Smooth muscle cell (in vitro differentiated cells): ENCODE measurements around the gene NRG3. TPM values are rescaled to one million over a fixed set of nuclear protein-coding genes. Genes with fewer than 3 reads are reported as not detected.

Source experiments
- DNase-seq: peaks from one replicate; lab custom pipeline; 2025; ENCODE audit not compliant: unreplicated experiment; lab: John Stamatoyannopoulos, UW
- H2AFZ ChIP-seq: fragments of 200-600 bp; sonication (generic); 2 replicates; pipeline ENCODE4 v1.6.0; 2016; ENCODE audit warnings: antibody characterized with exemption, low read depth, mild to moderate bottlenecking
- H3F3A ChIP-seq: fragments of 200-600 bp; sonication (generic); 2 replicates; pipeline ENCODE4 v1.6.0; 2017; ENCODE audit warnings: antibody characterized with exemption, low read depth
- H3K27ac ChIP-seq: fragments of 200-600 bp; sonication (generic); 2 replicates; pipeline ENCODE4 v1.5.1; 2016; ENCODE audit warnings: low read depth, mild to moderate bottlenecking
- H3K27me3 ChIP-seq: fragments of 200-600 bp; sonication (generic); 2 replicates; pipeline ENCODE4 v1.6.1; 2016; ENCODE audit warnings: low read depth, mild to moderate bottlenecking
- H3K36me3 ChIP-seq: fragments of 200-600 bp; sonication (generic); 2 replicates; pipeline ENCODE4 v1.5.1; 2016; ENCODE audit warnings: low read depth
- H3K4me1 ChIP-seq: fragments of 200-600 bp; sonication (generic); 2 replicates; pipeline ENCODE4 v1.5.1; 2016; ENCODE audit warnings: low read depth
- H3K4me2 ChIP-seq: fragments of 200-600 bp; sonication (generic); 2 replicates; pipeline ENCODE4 v1.6.0; 2016; ENCODE audit warnings: mild to moderate bottlenecking
- H3K4me3 ChIP-seq: fragments of 200-600 bp; sonication (generic); 2 replicates; pipeline ENCODE4 v1.5.1; 2016; ENCODE audit warnings: mild to moderate bottlenecking
- H3K79me2 ChIP-seq: fragments of 200-600 bp; sonication (generic); 2 replicates; pipeline ENCODE4 v1.6.0; 2016; ENCODE audit warnings: low read depth, mild to moderate bottlenecking
- H3K9ac ChIP-seq: fragments of 200-600 bp; sonication (generic); 2 replicates; pipeline ENCODE4 v1.6.0; 2016; ENCODE audit warnings: low read depth
- H3K9me3 ChIP-seq: fragments of 200-600 bp; sonication (generic); replicated peaks from 2 replicates; pipeline ENCODE4 v1.5.1; 2016; ENCODE audit warnings: low read depth
- H4K20me1 ChIP-seq: fragments of 200-600 bp; sonication (generic); 2 replicates; pipeline ENCODE4 v1.6.0; 2016; ENCODE audit warnings: low read depth
- WGBS: methylation state at CpG from one replicate; pipeline ENCODE4 v1.1.7; 2016; ENCODE audit warnings: low lambda C conversion rate; 5-methylcytosine and 5-hydroxymethylcytosine counted together
- polyA plus RNA-seq: library from polyadenylated mRNA; unstranded; fragments of >200 nt; fragmentation: Nextera tagmentation; extraction: Ambion mirVana; gene quantifications from 2 replicates; pipeline ENCODE4 v1.2.1, GENCODE V29; 2016
- total RNA-seq: library from RNA; depleted of rRNA; stranded (reverse); fragments of >200 nt; gene quantifications from 2 replicates; pipeline ENCODE4 v1.2.3, GENCODE V29; 2014
- TF ChIP-seq, protein P1 (sequence below): fragments of 200-600 bp; sonication (generic); IDR thresholded peaks from 2 replicates; pipeline ENCODE4 v1.5.1; 2017; ENCODE audit warnings: borderline replicate concordance, mild to moderate bottlenecking, antibody characterized with exemption; ENCODE audit not compliant: insufficient read depth, poor library complexity, severe bottlenecking

The NRG3 gene
- total and polyA plus RNA-seq, 2 experiments from 2014 or later: 4.0 to 4.8 TPM

- Histone ChIP-seq H3K36me3 (no peaks in the 10 kb centered on the region), H3K27me3 (no peaks in the 10 kb centered on the region), H4K20me1 (no peaks in the 10 kb centered on the region), H2AFZ (no peak overlapping the region), H3K4me1 (peaks cover 8% of the 10 kb centered on the region), H3K4me2 (no peak overlapping the region), H3F3A (no peaks in the 10 kb centered on the region), H3K4me3 (no peak overlapping the region), H3K79me2 (no peaks in the 10 kb centered on the region), H3K27ac (no peak overlapping the region), H3K9ac (no peak overlapping the region), H3K9me3 (no peaks in the 10 kb centered on the region)
- TF ChIP-seq, protein P1, sequence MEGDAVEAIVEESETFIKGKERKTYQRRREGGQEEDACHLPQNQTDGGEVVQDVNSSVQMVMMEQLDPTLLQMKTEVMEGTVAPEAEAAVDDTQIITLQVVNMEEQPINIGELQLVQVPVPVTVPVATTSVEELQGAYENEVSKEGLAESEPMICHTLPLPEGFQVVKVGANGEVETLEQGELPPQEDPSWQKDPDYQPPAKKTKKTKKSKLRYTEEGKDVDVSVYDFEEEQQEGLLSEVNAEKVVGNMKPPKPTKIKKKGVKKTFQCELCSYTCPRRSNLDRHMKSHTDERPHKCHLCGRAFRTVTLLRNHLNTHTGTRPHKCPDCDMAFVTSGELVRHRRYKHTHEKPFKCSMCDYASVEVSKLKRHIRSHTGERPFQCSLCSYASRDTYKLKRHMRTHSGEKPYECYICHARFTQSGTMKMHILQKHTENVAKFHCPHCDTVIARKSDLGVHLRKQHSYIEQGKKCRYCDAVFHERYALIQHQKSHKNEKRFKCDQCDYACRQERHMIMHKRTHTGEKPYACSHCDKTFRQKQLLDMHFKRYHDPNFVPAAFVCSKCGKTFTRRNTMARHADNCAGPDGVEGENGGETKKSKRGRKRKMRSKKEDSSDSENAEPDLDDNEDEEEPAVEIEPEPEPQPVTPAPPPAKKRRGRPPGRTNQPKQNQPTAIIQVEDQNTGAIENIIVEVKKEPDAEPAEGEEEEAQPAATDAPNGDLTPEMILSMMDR: no peak
- 75% methylated on average over 2 of the region's 2 CpGs for WGBS
- DNase-seq: no peak
Observed at GRCh38 chr10:81843042-81843441, 32.0 kb upstream of the NRG3 start.

DNA sequence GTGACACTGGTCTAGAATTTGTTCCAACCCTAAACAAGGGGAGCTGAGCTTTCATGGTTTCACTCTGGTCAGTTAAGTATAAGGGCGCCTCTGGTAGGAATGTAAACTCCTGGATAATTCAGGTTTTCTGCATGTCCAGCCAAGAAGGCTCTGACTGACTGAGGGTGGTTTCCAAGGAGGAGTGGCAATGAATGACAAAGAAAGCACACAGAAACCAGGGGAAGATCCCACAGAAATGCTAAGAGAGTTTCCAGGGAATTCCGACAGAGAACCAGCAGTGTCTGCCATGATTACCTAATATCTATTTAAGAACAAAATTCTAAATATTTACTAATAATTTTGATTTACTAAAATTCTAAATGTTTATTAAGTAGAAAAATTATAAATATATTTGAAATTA, 27.3 kb upstream of the NRG3 start:
- H3K4me1 ChIP-seq: peaks cover 12% of the 10 kb centered on the region
- H3F3A ChIP-seq: no peaks in the 10 kb centered on the region
- H3K79me2 ChIP-seq: no peaks in the 10 kb centered on the region
- no peaks in the 10 kb centered on the region for H4K20me1 ChIP-seq
- H3K27me3 ChIP-seq: no peaks in the 10 kb centered on the region
- no peak overlapping the region for H3K4me3 ChIP-seq
- WGBS: 37% methylated on average over 2 of the region's 2 CpGs
- H3K9me3 ChIP-seq: peaks cover 1% of the 10 kb centered on the region
- peak overlapping the region; percentile 47 for H2AFZ ChIP-seq
- peak overlapping the region; percentile 71 for H3K4me2 ChIP-seq
- no peak overlapping the region for H3K9ac ChIP-seq
- no peak for DNase-seq
- TF ChIP-seq, protein P1: no peak
- H3K27ac ChIP-seq: peak overlapping the region; percentile 71
- no peaks in the 10 kb centered on the region for H3K36me3 ChIP-seq

- H3K4me3 ChIP-seq: no peak overlapping the region
- peak overlapping the region; percentile 8 for H2AFZ ChIP-seq
- WGBS: 28% methylated on average over 4 of the region's 4 CpGs
- TF ChIP-seq, protein P1: no peak
- H4K20me1 ChIP-seq: no peaks in the 10 kb centered on the region
- peaks cover 12% of the 10 kb centered on the region for H3K4me1 ChIP-seq
- DNase-seq: no peak
- no peaks in the 10 kb centered on the region for H3F3A ChIP-seq
- no peaks in the 10 kb centered on the region for H3K79me2 ChIP-seq
- H3K36me3 ChIP-seq: no peaks in the 10 kb centered on the region
- peaks cover 4% of the 10 kb centered on the region for H3K9me3 ChIP-seq
- H3K4me2 ChIP-seq: peak overlapping the region; percentile 71
- H3K27me3 ChIP-seq: no peaks in the 10 kb centered on the region
- H3K9ac ChIP-seq: no peak overlapping the region
- H3K27ac ChIP-seq: peak overlapping the region; percentile 7
Observed at GRCh38 chr10:81848514-81848913, 26.5 kb upstream of the NRG3 start.

DNA sequence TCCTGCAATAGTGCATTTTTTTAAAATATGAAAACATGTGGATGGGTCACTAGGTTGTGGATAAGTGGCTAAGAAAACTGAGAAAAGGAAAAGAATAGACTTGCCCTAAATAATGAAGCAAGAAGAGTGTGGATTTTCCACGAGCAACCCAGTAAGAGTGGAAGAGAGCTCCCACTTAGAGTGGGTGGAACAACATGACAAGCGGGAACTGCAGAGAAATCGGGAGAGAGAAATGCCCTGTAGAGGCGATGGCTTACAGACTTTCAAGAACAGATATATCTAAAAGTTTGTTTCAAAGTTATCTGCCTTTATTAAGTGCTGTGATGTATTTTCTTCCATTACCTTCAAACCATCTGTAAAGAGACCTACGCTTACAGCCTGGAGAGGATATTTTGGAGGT, 26.1 kb upstream of the NRG3 start:
- H3K27me3 ChIP-seq: no peaks in the 10 kb centered on the region
- no peak for DNase-seq
- H3K4me3 ChIP-seq: no peak overlapping the region
- H3K4me1 ChIP-seq: peaks cover 12% of the 10 kb centered on the region
- H3K27ac ChIP-seq: peak overlapping the region; percentile 7
- peak overlapping the region; percentile 8 for H2AFZ ChIP-seq
- H3K9me3 ChIP-seq: peaks cover 5% of the 10 kb centered on the region
- H3K9ac ChIP-seq: no peak overlapping the region
- H3F3A ChIP-seq: no peaks in the 10 kb centered on the region
- no peaks in the 10 kb centered on the region for H3K36me3 ChIP-seq
- WGBS: 77% methylated on average over 5 of the region's 5 CpGs
- no peaks in the 10 kb centered on the region for H3K79me2 ChIP-seq
- H3K4me2 ChIP-seq: peak overlapping the region; percentile 71
- no peaks in the 10 kb centered on the region for H4K20me1 ChIP-seq
- TF ChIP-seq, protein P1: no peak
